ENCODE measurements around the gene TTYH2. TPM values are rescaled to one million over a fixed set of nuclear protein-coding genes. Genes with fewer than 3 reads are reported as not detected.

TTYH2 gene
- total RNA-seq, 1 experiment from 2014 or later, result 0.12 TPM

- DNase-seq (ENCODE audit: unreplicated experiment), result no peak
- intact Hi-C loops (cut with micrococcal nuclease), result no loop called here
- Mint-ChIP-seq H3K9me3 (ENCODE audit: unreplicated experiment) (no peaks in the 10 kb centered on the region), H3K27ac (ENCODE audit: low read depth, unreplicated experiment) (no peak overlapping the region), H3K36me3 (ENCODE audit: insufficient read depth, unreplicated experiment) (no peaks in the 10 kb centered on the region), H3K4me3 (ENCODE audit: unreplicated experiment) (no peak overlapping the region), H3K27me3 (ENCODE audit: insufficient read depth, unreplicated experiment) (peaks cover 43% of the 10 kb centered on the region), H3K4me1 (ENCODE audit: insufficient read depth, unreplicated experiment) (no peaks in the 10 kb centered on the region)
- ChIA-PET CTCF (no interaction called here), POLR2A (no interaction called here)
- BruUV-seq (replicated peaks), result no TSS peak
- no peak for TF ChIP-seq CTCF (IDR thresholded peaks at IDR 0.05; ENCODE audit: unreplicated experiment)
Observed at GRCh38 chr17:74224959-74225725, 11.8 kb downstream of the TTYH2 start.

DNA sequence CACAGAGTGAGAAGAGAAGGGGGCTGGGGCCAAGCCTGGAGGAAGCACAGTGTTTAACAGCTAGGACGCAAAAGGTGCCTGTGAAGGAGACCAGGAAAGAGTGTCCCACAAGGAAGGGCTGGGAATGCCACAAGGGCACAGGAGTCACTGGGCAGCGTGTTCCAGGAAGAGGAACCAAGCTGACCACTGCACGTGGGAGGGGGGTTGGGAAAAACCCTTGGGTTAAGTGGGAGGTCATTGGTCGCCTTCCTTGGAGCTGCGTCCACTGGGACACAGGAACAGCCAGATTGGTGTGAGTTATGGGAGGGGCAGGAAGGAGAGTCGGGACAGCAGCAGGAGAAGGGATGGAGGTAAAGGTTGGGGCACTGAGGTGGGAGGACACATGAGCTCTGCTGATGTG is 12.9 kb downstream of the TTYH2 start:
- Mint-ChIP-seq H3K4me1 (ENCODE audit: insufficient read depth, unreplicated experiment) (no peaks in the 10 kb centered on the region), H3K36me3 (ENCODE audit: insufficient read depth, unreplicated experiment) (no peaks in the 10 kb centered on the region), H3K27ac (ENCODE audit: low read depth, unreplicated experiment) (no peak overlapping the region), H3K27me3 (ENCODE audit: insufficient read depth, unreplicated experiment) (peaks cover 43% of the 10 kb centered on the region), H3K9me3 (ENCODE audit: unreplicated experiment) (no peaks in the 10 kb centered on the region), H3K4me3 (ENCODE audit: unreplicated experiment) (no peak overlapping the region)
- ChIA-PET POLR2A (no interaction called here), CTCF (interaction anchor here (0.6 kb wide), 2 partner anchors 21 to 269 kb away, joined by 3 to 4 read pairs; no protein-coding TSS in a partner anchor)
- BruUV-seq (replicated peaks), result no TSS peak
- DNase-seq (ENCODE audit: unreplicated experiment), result no peak
- no peak for TF ChIP-seq CTCF (IDR thresholded peaks at IDR 0.05; ENCODE audit: unreplicated experiment)
- intact Hi-C loops (cut with micrococcal nuclease), result no loop called here

- Mint-ChIP-seq H3K4me3 (ENCODE audit: unreplicated experiment) (no peak overlapping the region), H3K27ac (ENCODE audit: low read depth, unreplicated experiment) (no peak overlapping the region), H3K36me3 (ENCODE audit: insufficient read depth, unreplicated experiment) (no peaks in the 10 kb centered on the region), H3K4me1 (ENCODE audit: insufficient read depth, unreplicated experiment) (no peaks in the 10 kb centered on the region), H3K27me3 (ENCODE audit: insufficient read depth, unreplicated experiment) (peaks cover 43% of the 10 kb centered on the region), H3K9me3 (ENCODE audit: unreplicated experiment) (no peaks in the 10 kb centered on the region)
- ChIA-PET CTCF (no interaction called here), POLR2A (no interaction called here)
- DNase-seq (ENCODE audit: unreplicated experiment), result no peak
- BruUV-seq (replicated peaks), result no TSS peak
- no peak for TF ChIP-seq CTCF (IDR thresholded peaks at IDR 0.05; ENCODE audit: unreplicated experiment)
- intact Hi-C loops (cut with micrococcal nuclease), result no loop called here
Observed at GRCh38 chr17:74227271-74228080, 14.1 kb downstream of the TTYH2 start.

DNA sequence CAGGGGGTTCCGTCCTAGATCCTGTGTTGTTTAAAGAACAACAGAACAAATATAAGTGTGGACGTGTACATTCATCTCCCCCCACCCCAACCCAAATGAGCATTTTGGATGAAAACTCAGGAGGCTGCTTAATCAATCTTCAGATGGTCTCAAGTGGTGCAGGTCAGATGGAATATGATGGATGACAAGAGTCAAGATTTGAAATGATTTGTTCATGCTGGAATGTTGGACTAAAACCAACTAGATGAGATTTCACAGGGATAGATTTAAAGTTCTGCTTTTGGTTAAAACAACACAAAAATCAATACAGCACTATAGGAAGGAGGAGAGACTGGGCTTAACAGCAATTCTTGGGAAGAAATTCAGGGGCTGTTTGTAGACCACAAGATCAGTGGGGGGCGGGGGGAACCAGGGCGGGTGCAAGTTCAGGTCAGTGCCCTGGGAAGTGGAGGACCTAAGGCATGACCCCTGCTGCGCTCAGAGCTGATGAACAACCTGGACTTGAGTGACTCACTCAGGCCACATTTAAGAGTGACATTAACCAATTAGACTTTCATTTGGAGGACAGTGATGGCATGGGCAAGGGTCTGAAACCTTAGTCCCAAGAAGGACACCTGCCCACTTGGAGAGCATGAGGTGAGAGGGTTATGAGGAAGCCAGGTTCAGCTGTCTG is 15.1 kb downstream of the TTYH2 start:
- no TSS peak for BruUV-seq (replicated peaks)
- Mint-ChIP-seq H3K4me1 (ENCODE audit: insufficient read depth, unreplicated experiment) (no peaks in the 10 kb centered on the region), H3K9me3 (ENCODE audit: unreplicated experiment) (no peaks in the 10 kb centered on the region), H3K27me3 (ENCODE audit: insufficient read depth, unreplicated experiment) (peaks cover 43% of the 10 kb centered on the region), H3K36me3 (ENCODE audit: insufficient read depth, unreplicated experiment) (no peaks in the 10 kb centered on the region), H3K27ac (ENCODE audit: low read depth, unreplicated experiment) (no peak overlapping the region), H3K4me3 (ENCODE audit: unreplicated experiment) (no peak overlapping the region)
- POLR2A ChIA-PET, result no interaction called here
- CTCF ChIA-PET, result no interaction called here
- TF ChIP-seq CTCF (IDR thresholded peaks at IDR 0.05; ENCODE audit: unreplicated experiment), result no peak
- intact Hi-C loops (cut with micrococcal nuclease), result no loop called here
- no peak for DNase-seq (ENCODE audit: unreplicated experiment)
